PFSK-1 (cell line): ENCODE data around the gene CFP.

Source experiments
- TAF1 ChIP-seq: IDR thresholded peaks from 2 replicates; pipeline ENCODE4 v1.6.1; 2012; ENCODE audit warnings: low read length, control low read depth, borderline replicate concordance; ENCODE audit not compliant: insufficient read depth
- TF ChIP-seq, protein P1 (sequence below), 2 experiments: IDR thresholded peaks; 2 replicates each; pipeline versions ENCODE4 v1.6.1 to v1.8.0; 2011 to 2012; ENCODE audit warnings: low read depth in 2 of 2, low read length in 2 of 2, control low read depth in 1 of 2, inconsistent platforms in 1 of 2, mild to moderate bottlenecking in 1 of 2, moderate library complexity in 1 of 2; ENCODE audit not compliant: insufficient read depth in 1 of 2

DNA sequence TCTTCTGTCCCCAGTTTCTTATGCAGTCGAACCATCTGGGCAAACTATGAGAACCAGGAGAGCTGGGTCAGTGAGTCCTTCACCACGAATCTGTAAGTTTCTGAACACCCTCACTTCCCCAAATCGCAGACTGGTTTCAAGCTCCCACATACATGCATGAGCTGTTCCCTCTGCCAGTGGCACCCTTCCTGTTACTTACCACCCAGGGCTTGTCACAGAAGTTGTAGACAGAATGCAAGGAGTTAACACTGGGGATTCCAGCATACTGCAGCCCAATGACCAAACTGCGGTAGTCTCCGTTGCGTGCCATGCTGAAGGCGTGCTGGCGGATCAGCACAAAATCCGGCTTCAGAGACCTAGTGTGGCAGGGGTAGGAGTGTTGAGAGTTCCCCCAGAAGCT, 24.7 kb downstream of the CFP start:
- TF ChIP-seq, protein P1, sequence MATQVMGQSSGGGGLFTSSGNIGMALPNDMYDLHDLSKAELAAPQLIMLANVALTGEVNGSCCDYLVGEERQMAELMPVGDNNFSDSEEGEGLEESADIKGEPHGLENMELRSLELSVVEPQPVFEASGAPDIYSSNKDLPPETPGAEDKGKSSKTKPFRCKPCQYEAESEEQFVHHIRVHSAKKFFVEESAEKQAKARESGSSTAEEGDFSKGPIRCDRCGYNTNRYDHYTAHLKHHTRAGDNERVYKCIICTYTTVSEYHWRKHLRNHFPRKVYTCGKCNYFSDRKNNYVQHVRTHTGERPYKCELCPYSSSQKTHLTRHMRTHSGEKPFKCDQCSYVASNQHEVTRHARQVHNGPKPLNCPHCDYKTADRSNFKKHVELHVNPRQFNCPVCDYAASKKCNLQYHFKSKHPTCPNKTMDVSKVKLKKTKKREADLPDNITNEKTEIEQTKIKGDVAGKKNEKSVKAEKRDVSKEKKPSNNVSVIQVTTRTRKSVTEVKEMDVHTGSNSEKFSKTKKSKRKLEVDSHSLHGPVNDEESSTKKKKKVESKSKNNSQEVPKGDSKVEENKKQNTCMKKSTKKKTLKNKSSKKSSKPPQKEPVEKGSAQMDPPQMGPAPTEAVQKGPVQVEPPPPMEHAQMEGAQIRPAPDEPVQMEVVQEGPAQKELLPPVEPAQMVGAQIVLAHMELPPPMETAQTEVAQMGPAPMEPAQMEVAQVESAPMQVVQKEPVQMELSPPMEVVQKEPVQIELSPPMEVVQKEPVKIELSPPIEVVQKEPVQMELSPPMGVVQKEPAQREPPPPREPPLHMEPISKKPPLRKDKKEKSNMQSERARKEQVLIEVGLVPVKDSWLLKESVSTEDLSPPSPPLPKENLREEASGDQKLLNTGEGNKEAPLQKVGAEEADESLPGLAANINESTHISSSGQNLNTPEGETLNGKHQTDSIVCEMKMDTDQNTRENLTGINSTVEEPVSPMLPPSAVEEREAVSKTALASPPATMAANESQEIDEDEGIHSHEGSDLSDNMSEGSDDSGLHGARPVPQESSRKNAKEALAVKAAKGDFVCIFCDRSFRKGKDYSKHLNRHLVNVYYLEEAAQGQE (IDR thresholded peaks at IDR 0.05; ENCODE audit: insufficient read depth in 1 of 2, low read depth in 2 of 2, low read length in 2 of 2), result no peak
- TF ChIP-seq TAF1, result no peak
